ENCODE measurements around the gene WNT8B. TPM values are rescaled to one million over a fixed set of nuclear protein-coding genes. Genes with fewer than 3 reads are reported as not detected.

WNT8B gene
- total RNA-seq, 2 donors from 2014 or later = not detected

GRCh38 chr10:100481462-100482081 is 18.8 kb downstream of the WNT8B start:
- peak; percentile 92 for ATAC-seq
- TF ChIP-seq POLR2A (IDR thresholded peaks at IDR 0.05) (no peak), CTCF (IDR thresholded peaks at IDR 0.05) (peak in 1 of 7 experiments; percentile 31)
- Histone ChIP-seq H3K27me3 (no peaks in the 10 kb centered on the region), H3K27ac (peak overlapping the region; percentile 65 to 76 (median 73)), H3K4me1 (peaks cover 17% of the 10 kb centered on the region), H3K9me3 (no peaks in the 10 kb centered on the region), H3K36me3 (replicated peaks in 1 of 2; ENCODE audit: insufficient read depth in 1 of 2, low read depth in 2 of 2) (no peaks in the 10 kb centered on the region), H3K4me3 (no peak overlapping the region)
- 1 to 2% methylated on average over 19 of the region's 19 CpGs for WGBS, 2 donors
- peak; percentile 88 to 93 (median 91) for DNase-seq
- intact Hi-C loops (cut with DNase I) = no loop called here

DNA sequence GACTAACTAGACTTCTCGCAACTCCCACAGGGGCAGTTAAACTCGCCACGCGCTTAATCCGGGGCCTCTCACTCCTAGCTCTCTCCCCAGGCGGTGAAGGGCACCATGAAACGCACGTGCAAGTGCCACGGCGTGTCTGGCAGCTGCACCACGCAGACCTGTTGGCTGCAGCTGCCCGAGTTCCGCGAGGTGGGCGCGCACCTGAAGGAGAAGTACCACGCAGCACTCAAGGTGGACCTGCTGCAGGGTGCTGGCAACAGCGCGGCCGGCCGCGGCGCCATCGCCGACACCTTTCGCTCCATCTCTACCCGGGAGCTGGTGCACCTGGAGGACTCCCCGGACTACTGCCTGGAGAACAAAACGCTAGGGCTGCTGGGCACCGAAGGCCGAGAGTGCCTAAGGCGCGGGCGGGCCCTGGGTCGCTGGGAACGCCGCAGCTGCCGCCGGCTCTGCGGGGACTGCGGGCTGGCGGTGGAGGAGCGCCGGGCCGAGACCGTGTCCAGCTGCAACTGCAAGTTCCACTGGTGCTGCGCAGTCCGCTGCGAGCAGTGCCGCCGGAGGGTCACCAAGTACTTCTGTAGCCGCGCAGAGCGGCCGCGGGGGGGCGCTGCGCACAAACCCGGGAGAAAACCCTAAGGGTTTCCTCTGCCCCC is 19.5 kb downstream of the WNT8B start:
- no peaks in the 10 kb centered on the region for H3K27me3 ChIP-seq
- no peaks in the 10 kb centered on the region for H3K36me3 ChIP-seq (replicated peaks in 1 of 2; ENCODE audit: insufficient read depth in 1 of 2, low read depth in 2 of 2)
- H3K4me1 ChIP-seq = peaks cover 17% of the 10 kb centered on the region
- H3K4me3 ChIP-seq = peak overlapping the region in 1 of 2 donors; percentile 19
- H3K9me3 ChIP-seq = no peaks in the 10 kb centered on the region
- ATAC-seq = peak; percentile 87
- DNase-seq = peak; percentile 83 to 85 (median 84)
- 0% methylated on average over 8 to 55 of the region's 59 CpGs for WGBS, 2 donors
- intact Hi-C loops (cut with DNase I) = no loop called here
- H3K27ac ChIP-seq = peak overlapping the region; percentile 65 to 76 (median 73)
- TF ChIP-seq CTCF (IDR thresholded peaks at IDR 0.05) (peak; percentile 71 to 85 (median 76)), POLR2A (IDR thresholded peaks at IDR 0.05) (peak; percentile 71 to 75 (median 72))

- ATAC-seq = no peak
- 15 to 16% methylated on average over 5 of the region's 5 CpGs for WGBS, 2 donors
- no peaks in the 10 kb centered on the region for H3K9me3 ChIP-seq
- peak overlapping the region; percentile 65 to 76 (median 73) for H3K27ac ChIP-seq
- H3K4me3 ChIP-seq = no peak overlapping the region
- H3K27me3 ChIP-seq = no peaks in the 10 kb centered on the region
- peak in 1 of 7 experiments; percentile 20 for TF ChIP-seq CTCF (IDR thresholded peaks at IDR 0.05)
- no peak for TF ChIP-seq POLR2A (IDR thresholded peaks at IDR 0.05)
- intact Hi-C loops (cut with DNase I) = no loop called here
- H3K36me3 ChIP-seq (replicated peaks in 1 of 2; ENCODE audit: insufficient read depth in 1 of 2, low read depth in 2 of 2) = no peaks in the 10 kb centered on the region
- DNase-seq = no peak
- H3K4me1 ChIP-seq = peaks cover 17% of the 10 kb centered on the region
Measured at GRCh38 chr10:100482834-100483185, 20.0 kb downstream of the WNT8B start.

- TF ChIP-seq POLR2A (IDR thresholded peaks at IDR 0.05) = no peak
- TF ChIP-seq CTCF (IDR thresholded peaks at IDR 0.05) = no peak
- Histone ChIP-seq H3K27ac (no peak overlapping the region), H3K4me1 (peaks cover 17% of the 10 kb centered on the region), H3K9me3 (no peaks in the 10 kb centered on the region), H3K4me3 (no peak overlapping the region), H3K27me3 (no peaks in the 10 kb centered on the region), H3K36me3 (replicated peaks in 1 of 2; ENCODE audit: insufficient read depth in 1 of 2, low read depth in 2 of 2) (no peaks in the 10 kb centered on the region)
- WGBS, 2 donors = 75 to 85% methylated on average over 5 of the region's 5 CpGs
- ATAC-seq (no peak), DNase-seq (no peak)
- intact Hi-C loops (cut with DNase I) = no loop called here
Measured at GRCh38 chr10:100483876-100484666, 21.3 kb downstream of the WNT8B start.

Data from body of pancreas (tissue), 4 donors.